ENCODE data around the gene HIGD1B.
"Not testable (repeated sequence)": the region's sequence is repeated elsewhere in the genome, so short reads cannot be mapped to it uniquely, and the experiment has no call there.

Gene HIGD1B

GRCh38 chr17:44847586-44847985 lies at the start of gene HIGD1B:
Gene HIGD1B, plus strand, starts transcription at chr17:44847883. Its CDS starts 270 bp downstream, at chr17:44848153.
- no peak for DNase-seq

GRCh38 chr17:44798356-44798755 lies 49.3 kb upstream of the HIGD1B start:
- no peak for DNase-seq

DNA sequence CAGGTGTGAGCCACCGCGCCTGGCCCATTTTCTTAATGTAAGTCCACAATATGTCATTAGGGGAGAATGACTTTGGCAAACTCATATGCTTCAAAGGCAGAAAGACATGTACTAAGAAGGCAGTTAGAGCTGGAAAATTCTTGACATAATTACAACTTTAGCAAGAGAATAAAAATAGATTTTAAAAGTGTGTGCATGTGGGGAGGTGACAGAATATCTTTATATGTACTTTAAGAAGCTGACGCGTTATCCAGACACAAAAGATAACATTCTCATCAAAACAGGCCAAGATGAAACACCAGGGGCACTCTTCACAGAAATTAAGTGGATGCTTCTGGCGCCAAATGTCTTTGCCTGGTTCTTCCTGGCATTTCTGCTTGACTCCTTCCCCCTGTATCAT lies 45.8 kb upstream of the HIGD1B start:
- no peak for DNase-seq

GRCh38 chr17:44804302-44805089 lies 43.2 kb upstream of the HIGD1B start:
- DNase-seq, result no peak

DNA sequence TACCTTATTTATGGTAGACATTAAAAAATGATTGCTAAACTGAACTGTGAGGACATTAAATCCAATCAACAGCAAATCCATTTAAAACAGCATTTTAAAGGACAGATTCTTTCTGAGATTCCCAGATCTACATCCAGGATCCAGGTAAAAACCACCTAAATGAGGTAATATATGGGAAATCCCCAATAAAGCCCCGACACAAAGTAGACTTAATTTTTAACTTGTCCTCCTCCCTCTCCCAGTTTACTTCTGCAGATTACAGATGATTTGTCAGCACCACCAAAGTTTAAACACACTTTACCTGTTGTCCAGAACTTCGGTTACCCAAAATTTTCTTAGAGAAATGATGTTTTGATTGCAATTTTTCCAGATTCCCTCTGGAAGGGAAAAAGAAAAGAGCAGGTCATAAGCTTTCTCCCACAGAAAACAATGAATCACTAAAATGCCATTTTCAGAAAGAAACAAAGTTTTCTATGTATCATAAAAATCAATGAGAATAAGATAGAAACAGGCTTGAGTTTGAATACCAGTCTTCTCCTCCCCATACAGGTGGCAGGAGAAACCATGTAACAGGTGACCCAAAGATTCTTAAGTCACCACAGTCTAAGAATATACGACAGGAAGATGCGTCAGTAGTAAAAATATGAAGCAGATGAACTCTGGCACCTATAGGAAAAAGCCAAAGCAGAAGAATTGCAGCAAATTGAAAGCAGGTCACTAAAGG lies 40.4 kb upstream of the HIGD1B start:
- no peak for DNase-seq

- no peak for DNase-seq
Observed at GRCh38 chr17:44807817-44808155, 39.9 kb upstream of the HIGD1B start.

DNA sequence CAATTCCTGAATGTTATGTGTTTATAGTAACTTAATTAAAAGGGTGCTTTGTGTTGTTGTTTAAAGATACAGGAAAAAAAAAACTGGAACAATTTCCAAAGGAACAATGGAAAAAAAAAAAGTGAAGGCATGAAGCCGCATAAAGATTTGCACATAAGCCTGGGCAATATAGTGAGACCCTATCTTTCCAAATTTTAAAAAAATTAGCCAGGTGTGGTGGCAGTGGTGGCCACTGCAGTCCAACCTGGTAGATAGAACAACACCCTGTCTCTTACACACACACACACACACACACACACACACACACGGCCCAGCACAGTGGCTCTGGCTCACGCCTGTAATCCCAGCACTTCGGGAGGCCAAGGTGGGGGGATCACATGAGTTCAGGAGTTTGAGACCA lies 39.5 kb upstream of the HIGD1B start:
- no peak for DNase-seq

DNA sequence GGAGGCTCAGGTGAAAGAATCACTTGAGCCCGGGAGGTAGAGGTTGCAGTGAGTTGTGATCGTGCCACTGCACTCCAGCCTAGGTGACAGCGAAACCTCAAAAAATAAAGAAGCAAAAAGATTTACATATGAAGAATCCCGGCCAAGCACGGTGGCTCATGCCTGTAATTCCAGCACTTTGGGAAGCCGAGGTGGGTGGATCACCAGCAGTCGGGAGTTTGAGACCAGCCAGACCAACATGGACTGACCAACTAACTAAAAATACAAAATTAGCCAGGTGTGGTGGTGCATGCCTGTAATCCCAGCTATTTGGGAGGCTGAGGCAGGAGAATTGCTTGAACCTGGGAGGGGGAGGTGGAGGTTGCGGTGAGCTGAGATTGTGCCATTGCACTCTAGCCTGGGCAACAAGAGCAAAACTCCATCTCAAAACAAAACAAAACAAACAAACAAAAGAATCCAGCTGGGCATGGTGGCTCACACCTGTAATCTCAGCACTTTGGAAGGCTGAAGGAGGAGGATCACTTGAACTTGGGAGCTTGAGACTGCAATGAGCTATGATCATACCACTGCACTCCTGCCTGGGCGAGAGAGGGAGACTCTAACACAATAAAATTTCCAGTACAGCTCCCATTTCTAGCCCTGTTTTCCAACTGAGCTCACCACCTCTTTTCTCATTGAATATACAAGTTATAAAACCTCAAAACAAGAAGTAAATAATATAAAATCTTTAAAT lies 38.9 kb upstream of the HIGD1B start:
- DNase-seq, result not testable (repeated sequence)

DNA sequence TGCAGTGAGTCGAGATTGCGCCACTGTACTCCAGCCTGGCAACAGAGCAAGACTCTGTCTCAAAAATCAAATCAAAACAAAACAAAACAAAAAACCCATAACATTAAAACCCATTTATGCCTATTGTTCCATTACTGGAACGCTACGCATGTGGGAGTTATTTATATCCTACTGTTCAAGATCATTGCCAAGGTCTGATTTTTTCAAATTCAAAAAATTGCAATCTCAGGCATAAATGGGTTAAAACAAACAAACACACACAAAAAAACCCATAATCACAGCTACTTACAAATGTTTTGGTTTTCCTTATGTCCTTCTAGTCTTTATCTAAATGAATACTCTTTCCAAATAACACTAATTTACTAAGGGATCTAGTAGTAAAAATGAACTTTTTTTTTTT lies 35.4 kb upstream of the HIGD1B start:
- DNase-seq, result no peak

- not testable (repeated sequence) for DNase-seq
Observed at GRCh38 chr17:44818508-44818907, 29.2 kb upstream of the HIGD1B start.

- DNase-seq, result no peak
Observed at GRCh38 chr17:44820631-44821212, 27.0 kb upstream of the HIGD1B start.

DNA sequence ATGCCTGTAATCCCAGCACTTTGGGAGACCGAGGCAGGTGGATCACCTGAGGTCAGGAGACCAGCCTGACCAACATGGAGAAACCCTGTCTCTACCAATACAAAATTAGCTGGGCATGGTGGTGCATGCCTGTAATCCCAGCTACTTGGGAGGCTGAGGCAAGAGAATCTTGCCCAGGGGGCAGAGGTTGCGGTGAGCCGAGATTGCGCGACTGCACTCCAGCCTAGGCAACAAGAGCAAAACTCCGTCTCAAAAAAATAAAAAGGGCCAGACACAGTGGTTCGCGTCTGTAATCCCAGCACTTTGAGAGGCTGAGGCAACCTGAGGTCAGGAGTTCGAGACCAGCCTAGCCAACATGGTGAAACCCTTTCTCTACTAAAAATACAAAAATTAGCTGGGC lies 22.4 kb upstream of the HIGD1B start:
- not testable (repeated sequence) for DNase-seq

DNA sequence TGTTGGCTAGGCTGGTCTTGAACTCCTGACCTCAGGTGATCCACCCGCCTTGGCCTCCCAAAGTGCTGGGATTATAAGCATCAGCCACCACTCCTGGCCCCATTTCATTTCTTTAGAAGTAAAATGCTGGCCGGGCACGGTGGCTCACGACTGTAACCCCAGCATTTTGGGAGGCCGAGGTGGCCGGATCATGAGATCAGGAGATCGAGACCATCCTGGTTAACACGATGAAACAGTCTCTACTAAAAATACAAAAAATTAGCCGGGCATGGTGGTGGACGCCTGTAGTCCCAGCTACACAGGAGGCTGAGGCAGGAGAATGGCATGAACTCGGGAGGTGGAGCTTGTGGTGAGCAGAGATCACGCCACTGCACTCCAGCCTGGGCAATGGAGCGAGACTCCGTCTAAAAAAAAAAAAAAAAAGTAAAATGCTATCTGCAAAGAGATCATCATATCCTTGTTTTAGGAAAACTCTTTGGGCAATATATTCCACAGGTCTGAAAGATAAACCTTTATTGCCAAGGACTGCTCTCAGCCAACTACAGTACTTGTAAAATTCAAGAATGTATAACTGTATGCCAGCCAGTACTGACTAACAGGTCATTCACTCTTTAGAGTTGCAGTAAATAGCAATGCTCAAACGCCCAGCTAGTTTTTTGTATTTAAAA lies 21.4 kb upstream of the HIGD1B start:
- DNase-seq, result no peak

- DNase-seq, result no peak
Observed at GRCh38 chr17:44827863-44828262, 19.8 kb upstream of the HIGD1B start.

GRCh38 chr17:44828919-44829522 lies 18.7 kb upstream of the HIGD1B start:
- no peak for DNase-seq

GRCh38 chr17:44829523-44830358 lies 17.9 kb upstream of the HIGD1B start, which contains the start of gene GJC1:
Gene GJC1, minus strand, starts transcription at chr17:44830287. Its CDS starts 24,470 bp downstream, at chr17:44805817.
- DNase-seq, result peak; percentile 33

- DNase-seq, result peak; percentile 44
Observed at GRCh38 chr17:44830359-44831288, 17.1 kb upstream of the HIGD1B start.

DNA sequence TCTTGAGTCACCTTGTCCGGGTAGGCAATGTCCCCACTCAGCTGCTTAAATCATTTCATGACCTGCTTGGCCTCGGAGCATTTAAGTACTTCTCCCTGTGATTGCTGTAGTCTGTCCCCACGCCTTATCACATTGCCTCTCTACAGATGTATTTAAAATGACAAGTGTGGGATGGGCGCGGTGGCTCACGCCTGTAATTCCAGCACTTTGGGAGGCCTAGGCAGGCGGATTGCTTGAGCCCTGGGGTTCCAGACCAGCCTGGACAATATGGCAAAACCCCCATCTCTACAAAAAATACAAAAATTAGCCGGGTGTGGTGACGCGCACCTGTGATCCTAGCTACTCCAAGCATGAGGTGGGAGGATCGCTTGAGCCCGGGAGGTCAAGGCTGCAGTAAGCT lies 16.3 kb upstream of the HIGD1B start:
- no peak for DNase-seq

- DNase-seq, result no peak
Observed at GRCh38 chr17:44832805-44833204, 14.9 kb upstream of the HIGD1B start.

DNA sequence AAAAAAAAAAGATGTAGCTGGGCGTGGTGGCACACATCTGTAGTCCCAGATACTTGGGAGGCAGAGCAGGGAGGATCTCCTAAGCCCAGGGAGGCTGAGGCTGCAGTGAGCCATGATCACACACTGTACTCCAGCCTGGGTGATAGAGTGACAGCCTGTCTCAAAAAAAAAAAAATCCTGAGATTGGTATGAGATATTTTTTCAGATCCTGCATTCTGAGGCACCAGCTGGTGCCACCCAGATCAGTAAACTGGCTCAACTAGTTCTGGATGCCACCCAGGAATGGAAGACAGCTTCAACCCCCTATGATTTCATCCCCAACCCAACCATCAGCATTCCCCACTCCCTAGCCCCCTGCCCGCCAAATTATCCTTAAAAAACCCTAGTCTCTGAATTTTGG lies 10.5 kb upstream of the HIGD1B start:
- DNase-seq, result no peak

Data from stimulated activated CD8-positive, alpha-beta memory T cell treated with anti-CD3 and anti-CD28 coated beads, Interleukin-4, amount 100 ng/mL, for 48 hours (primary cell).